ENCODE results near the gene NDUFS7. TPM values are rescaled to one million over a fixed set of nuclear protein-coding genes. Genes with fewer than 3 reads are reported as not detected.

Gene NDUFS7
- total and polyA plus RNA-seq, 9 of the 15 experiments (the other 6 are each of a cell fraction or from before 2014, with no cell fraction given): 6.0 to 271 (median 60.6) TPM

DNA sequence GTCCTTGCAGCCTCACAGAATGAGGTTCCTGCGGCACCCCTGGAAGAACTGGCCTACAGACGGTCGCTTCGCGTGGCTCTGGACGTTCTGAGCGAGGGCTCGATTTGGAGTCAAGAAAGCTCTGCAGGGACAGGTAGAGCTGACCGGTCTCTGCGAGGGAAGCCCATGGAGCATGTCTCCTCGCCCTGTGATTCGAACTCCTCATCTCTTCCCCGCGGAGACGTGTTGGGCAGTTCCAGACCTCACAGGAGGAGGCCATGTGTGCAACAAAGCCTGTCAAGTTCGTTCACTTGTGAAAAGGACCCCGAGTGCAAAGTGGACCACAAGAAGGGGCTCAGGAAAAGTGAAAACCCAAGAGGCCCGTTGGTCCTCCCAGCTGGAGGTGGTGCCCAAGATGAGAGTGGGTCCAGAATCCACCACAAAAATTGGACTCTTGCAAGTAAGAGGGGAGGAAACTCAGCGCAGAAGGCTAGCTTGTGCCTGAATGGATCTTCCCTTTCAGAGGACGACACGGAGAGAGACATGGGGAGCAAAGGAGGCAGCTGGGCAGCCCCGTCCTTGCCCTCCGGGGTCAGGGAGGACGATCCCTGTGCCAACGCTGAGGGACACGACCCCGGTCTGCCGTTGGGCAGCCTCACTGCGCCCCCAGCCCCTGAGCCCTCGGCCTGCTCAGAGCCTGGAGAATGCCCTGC, 23.4 kb upstream of the NDUFS7 start:
- CTCF ChIA-PET (ENCODE audit: low intra/inter-chr PET ratio): no interaction called here
- Histone ChIP-seq H3K27ac (ENCODE audit: extremely low read depth, low read depth, low read length) (no peak overlapping the region), H3K4me2 (ENCODE audit: insufficient read depth, low read length) (no peak overlapping the region), H2AFZ (ENCODE audit: low read depth, low read length) (no peak overlapping the region), H3K4me3 (no peak overlapping the region), H3K9ac (ENCODE audit: insufficient read depth in 1 of 2, low read depth in 2 of 2, low read length in 2 of 2) (peak overlapping the region in 1 of 2 experiments; percentile 63; a peak in 2 of 4 replicates), H3K4me1 (replicated peaks in 1 of 2; ENCODE audit: control insufficient read depth in 2 of 2, insufficient read depth in 2 of 2, low read length in 2 of 2) (peaks cover 10 to 39% of the 10 kb centered on the region in 2 experiments), H3K36me3 (ENCODE audit: control insufficient read depth, insufficient read depth, low read length) (peaks cover 90% of the 10 kb centered on the region), H4K20me1 (replicated peaks; ENCODE audit: control insufficient read depth, insufficient read depth, low read length) (peaks cover 9% of the 10 kb centered on the region; the same call in 1 of the 2 replicates), H3K79me2 (ENCODE audit: control insufficient read depth, insufficient read depth, low read length) (peaks cover 15% of the 10 kb centered on the region), H3K27me3 (ENCODE audit: control insufficient read depth in 2 of 2, insufficient read depth in 2 of 2, low read length in 2 of 2) (no peaks in the 10 kb centered on the region), H3K9me1 (ENCODE audit: control insufficient read depth, insufficient read depth, low read length) (no peaks in the 10 kb centered on the region), H3K9me3 (replicated peaks; ENCODE audit: control insufficient read depth, insufficient read depth, low read depth, low read length) (no peaks in the 10 kb centered on the region)
- TF ChIP-seq TCFL5 (CRISPR knock-in tag; conservative IDR thresholded peaks at IDR 0.05): no peak
- TF ChIP-seq HDGF (IDR thresholded peaks at IDR 0.05): no peak
- no peak for TF ChIP-seq NR1H2 (CRISPR knock-in tag; IDR thresholded peaks at IDR 0.05)
- no peak for TF ChIP-seq ZNF24 (IDR thresholded peaks at IDR 0.05)
- ATAC-seq (no peak), FAIRE-seq (no peak), DNase-seq (ENCODE audit: extremely low read depth in 1 of 4, low spot score in 3 of 4) (no peak)
- POLR2A ChIA-PET: no interaction called here
- intact Hi-C loops (cut with micrococcal nuclease) (no loop called here), in situ Hi-C loops (cut with MboI) (no loop called here)
- 92% methylated on average over 26 of the region's 30 CpGs for WGBS (ENCODE audit: insufficient coverage, low coverage, missing lambda C conversion rate)
- no TSS peak for BruUV-seq (replicated peaks)

DNA sequence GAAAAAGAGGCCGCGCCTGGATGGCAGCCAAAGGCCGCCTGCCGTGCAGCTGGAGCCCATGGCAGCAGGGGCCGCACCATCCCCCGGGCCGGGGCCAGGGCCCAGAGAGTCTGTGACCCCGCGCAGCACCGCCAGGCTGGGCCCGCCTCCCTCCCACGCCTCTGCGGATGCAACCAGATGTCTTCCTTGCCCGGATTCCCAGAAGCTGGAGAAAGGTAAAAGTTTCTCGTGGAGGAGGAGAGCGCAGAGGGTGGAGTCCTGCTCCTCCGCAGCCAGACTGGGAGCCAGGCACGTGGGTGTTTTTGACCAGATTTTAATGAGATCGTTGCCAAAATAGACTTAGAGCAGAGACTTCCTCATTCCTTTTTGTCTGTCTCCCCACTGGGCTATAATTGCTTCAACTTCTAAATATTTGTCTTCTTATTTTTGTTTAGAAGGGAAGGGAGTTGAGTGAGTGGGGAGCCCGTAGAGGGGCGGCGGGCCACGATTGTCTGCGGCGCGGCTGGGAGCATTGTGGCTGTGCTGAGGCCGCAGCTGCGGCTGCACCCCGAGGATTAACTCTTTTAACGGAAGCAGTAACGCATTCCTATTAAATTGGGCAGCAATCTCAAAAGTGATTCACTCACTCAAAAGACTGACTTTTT, 22.8 kb upstream of the NDUFS7 start:
- WGBS (ENCODE audit: insufficient coverage, low coverage, missing lambda C conversion rate): 85% methylated on average over 30 of the region's 31 CpGs
- H3K79me2 ChIP-seq (ENCODE audit: control insufficient read depth, insufficient read depth, low read length): peaks cover 8% of the 10 kb centered on the region
- CTCF ChIA-PET (ENCODE audit: low intra/inter-chr PET ratio): no interaction called here
- peaks cover 97% of the 10 kb centered on the region for H3K36me3 ChIP-seq (ENCODE audit: control insufficient read depth, insufficient read depth, low read length)
- intact Hi-C loops (cut with micrococcal nuclease) (no loop called here), in situ Hi-C loops (cut with MboI) (no loop called here)
- BruUV-seq (replicated peaks): no TSS peak
- H4K20me1 ChIP-seq (replicated peaks; ENCODE audit: control insufficient read depth, insufficient read depth, low read length): peaks cover 8% of the 10 kb centered on the region; the same call in 1 of the 2 replicates
- H3K27ac ChIP-seq (ENCODE audit: extremely low read depth, low read depth, low read length): no peak overlapping the region
- FAIRE-seq: no peak
- peaks cover 5 to 39% of the 10 kb centered on the region in 2 experiments for H3K4me1 ChIP-seq (replicated peaks in 1 of 2; ENCODE audit: control insufficient read depth in 2 of 2, insufficient read depth in 2 of 2, low read length in 2 of 2)
- DNase-seq (ENCODE audit: extremely low read depth in 1 of 4, low spot score in 3 of 4): no peak
- no peaks in the 10 kb centered on the region for H3K9me1 ChIP-seq (ENCODE audit: control insufficient read depth, insufficient read depth, low read length)
- no peak overlapping the region for H2AFZ ChIP-seq (ENCODE audit: low read depth, low read length)
- H3K4me3 ChIP-seq: no peak overlapping the region
- ATAC-seq: no peak
- no peak overlapping the region for H3K4me2 ChIP-seq (ENCODE audit: insufficient read depth, low read length)
- H3K27me3 ChIP-seq (ENCODE audit: control insufficient read depth in 2 of 2, insufficient read depth in 2 of 2, low read length in 2 of 2): no peaks in the 10 kb centered on the region
- POLR2A ChIA-PET: no interaction called here
- H3K9me3 ChIP-seq (replicated peaks; ENCODE audit: control insufficient read depth, insufficient read depth, low read depth, low read length): no peaks in the 10 kb centered on the region
- peak overlapping the region in 1 of 2 experiments; percentile 63; a peak in 2 of 4 replicates for H3K9ac ChIP-seq (ENCODE audit: insufficient read depth in 1 of 2, low read depth in 2 of 2, low read length in 2 of 2)
- TF ChIP-seq RBFOX2 (IDR thresholded peaks at IDR 0.05; ENCODE audit: low read depth, low read length) (0 out of 2 replicates have a peak, but pooled peaks have one; percentile 26), NFIC (IDR thresholded peaks at IDR 0.05) (peak; percentile 35), RCOR1 (IDR thresholded peaks at IDR 0.05; ENCODE audit: borderline replicate concordance in 1 of 2, low read depth in 2 of 2, low read length in 2 of 2) (no peak), POLR2G (IDR thresholded peaks at IDR 0.05; ENCODE audit: low read depth, low read length) (0 out of 2 replicates have a peak, but pooled peaks have one; percentile 38), C11orf30 (IDR thresholded peaks at IDR 0.05; ENCODE audit: low read depth) (no peak), EGR1 (conservative IDR thresholded peaks at IDR 0.05) (peak; percentile 16; the same call in 1 of the 2 replicates), SPI1 (IDR thresholded peaks at IDR 0.05; ENCODE audit: borderline replicate concordance, low read depth, low read length) (peak; percentile 68; the same call in 1 of the 2 replicates), ZNF512 (tag; IDR thresholded peaks at IDR 0.05) (no peak), ZFP91 (CRISPR knock-in tag; IDR thresholded peaks at IDR 0.05) (no peak)
